CD4-positive, alpha-beta T cell treated with Interleukin-15 for 1 hour (primary cell): ENCODE data around the gene PPAN.

ENCODE experiments used
- DNase-seq: peaks from one replicate; pipeline ENCODE4 v3.0.0-alpha.2; 2020

Gene PPAN

GRCh38 chr19:10141973-10142372 lies 35.8 kb downstream of the PPAN start:
- DNase-seq: no peak

- DNase-seq: peak; percentile 63
Observed at GRCh38 chr19:10142701-10143375, 36.7 kb downstream of the PPAN start.

- no peak for DNase-seq
Observed at GRCh38 chr19:10143681-10144080, 37.5 kb downstream of the PPAN start.

GRCh38 chr19:10144361-10144760 lies 38.2 kb downstream of the PPAN start:
- DNase-seq: no peak

- DNase-seq: no peak
Observed at GRCh38 chr19:10145031-10145430, 38.9 kb downstream of the PPAN start.

GRCh38 chr19:10146142-10146541 lies 40.0 kb downstream of the PPAN start:
- DNase-seq: no peak

GRCh38 chr19:10149427-10149826 lies 43.3 kb downstream of the PPAN start:
- DNase-seq: no peak

GRCh38 chr19:10151521-10151920 lies 45.4 kb downstream of the PPAN start:
- no peak for DNase-seq

- no peak for DNase-seq
Observed at GRCh38 chr19:10152100-10152499, 45.9 kb downstream of the PPAN start.

- DNase-seq: no peak
Observed at GRCh38 chr19:10155839-10156238, 49.7 kb downstream of the PPAN start.

GRCh38 chr19:10158071-10158470 lies 51.9 kb downstream of the PPAN start:
- DNase-seq: no peak

GRCh38 chr19:10158485-10158884 lies 52.3 kb downstream of the PPAN start:
- no peak for DNase-seq

- no peak for DNase-seq
Observed at GRCh38 chr19:10159610-10160009, 53.4 kb downstream of the PPAN start.
